Right atrium auricular region (tissue), 2 donors: Measurements from ENCODE around the gene IFNA2. TPM values are rescaled to one million over a fixed set of nuclear protein-coding genes. Genes with fewer than 3 reads are reported as not detected.
A peak's percentile ranks its signal among the peaks of the same experiment; 100 is the strongest.

Source experiments
- DNase-seq: peaks from one replicate; pipeline ENCODE4 v3.0.0-alpha.2; 2019; ENCODE audit warnings: low spot score
- H3K27ac ChIP-seq, 2 donors: fragments of 200-600 bp; sonication (generic); 1 replicate in 1 of 2; 2 replicates in 1 of 2; pipeline ENCODE4 v1.5.1; 2016 to 2019
- H3K27me3 ChIP-seq, 2 donors: fragments of 200-600 bp; sonication (generic); one replicate each; pipeline versions ENCODE4 v1.5.1 to v1.6.0; 2017 to 2019
- H3K36me3 ChIP-seq: fragments of 200-600 bp; sonication (generic); one replicate; pipeline ENCODE4 v1.5.1; 2016
- H3K4me1 ChIP-seq, 2 donors: fragments of 200-600 bp; sonication (generic); one replicate each; pipeline versions ENCODE4 v1.5.1 to v1.6.0; 2017 to 2019
- H3K4me3 ChIP-seq, 2 donors: fragments of 200-600 bp; sonication (generic); 1 replicate in 1 of 2; 2 replicates in 1 of 2; pipeline ENCODE4 v1.5.1; 2017 to 2019; ENCODE audit warnings: mild to moderate bottlenecking in 1 of 2, moderate library complexity in 1 of 2
- H3K9me3 ChIP-seq, 2 donors: fragments of 200-600 bp; sonication (generic); one replicate each; pipeline ENCODE4 v1.5.1; 2019
- CTCF ChIP-seq, 2 donors: fragments of 200-600 bp; sonication (generic); IDR thresholded peaks; one replicate each; pipeline ENCODE4 v1.5.1; 2019; ENCODE audit warnings: antibody characterized with exemption in 2 of 2
- total RNA-seq, 2 donors: library from RNA; depleted of rRNA; stranded (reverse); fragments of >200 nt; gene quantifications; one replicate each; pipeline ENCODE4 v1.1.0, GENCODE V29; 2016

The IFNA2 gene
- total RNA-seq, 2 donors from 2014 or later: not detected

- no peaks in the 10 kb centered on the region for H3K36me3 ChIP-seq
- peaks cover 0 to 29% of the 10 kb centered on the region in 2 donors for H3K4me1 ChIP-seq
- H3K27me3 ChIP-seq: no peaks in the 10 kb centered on the region
- no peaks in the 10 kb centered on the region for H3K9me3 ChIP-seq
- no peak for TF ChIP-seq CTCF (IDR thresholded peaks at IDR 0.05)
- no peak overlapping the region for H3K4me3 ChIP-seq
- no peak overlapping the region for H3K27ac ChIP-seq
- DNase-seq: no peak
Observed at GRCh38 chr9:21336457-21336856, 48.7 kb downstream of the IFNA2 start.

- H3K27me3 ChIP-seq: no peaks in the 10 kb centered on the region
- H3K27ac ChIP-seq: peak within 1 kb of the TSS; percentile 93 to 94
- H3K4me3 ChIP-seq: peak within 1 kb of the TSS; percentile 81 to 89
- TF ChIP-seq CTCF (IDR thresholded peaks at IDR 0.05): peak in 1 of 2 donors; percentile 32
- H3K36me3 ChIP-seq: no peaks in the 10 kb centered on the region
- peaks cover 0 to 44% of the 10 kb centered on the region in 2 donors for H3K4me1 ChIP-seq
- DNase-seq: peak; percentile 90
- H3K9me3 ChIP-seq: no peaks in the 10 kb centered on the region
Observed at GRCh38 chr9:21334701-21335632, 50.2 kb downstream of the IFNA2 start, which contains the start of gene KLHL9. Gene KLHL9, minus strand, starts transcription at chr9:21335404. Its CDS starts 545 bp downstream, at chr9:21334859.

Other genes starting within 250 kb of the IFNA2 start
- gene IFNW1, start 243.6 kb downstream of the IFNA2 start, total RNA-seq: not detected
- not detected for gene IFNA21, start 218.7 kb downstream of the IFNA2 start, total RNA-seq
- gene IFNA4, start 197.8 kb downstream of the IFNA2 start, total RNA-seq: not detected
- gene IFNA7, start 183.2 kb downstream of the IFNA2 start, total RNA-seq: not detected
- not detected for gene IFNA10, start 178.3 kb downstream of the IFNA2 start, total RNA-seq
- gene IFNA16, start 168.1 kb downstream of the IFNA2 start, total RNA-seq: not detected
- gene IFNA17, start 157.2 kb downstream of the IFNA2 start, total RNA-seq: not detected
- gene IFNA14, start 145.4 kb downstream of the IFNA2 start, total RNA-seq: not detected
- gene IFNA5, start 80.1 kb downstream of the IFNA2 start, total RNA-seq: not detected
- 10 to 100 TPM; 10.7 to 10.8 TPM for gene KLHL9, start 50.0 kb downstream of the IFNA2 start, total RNA-seq
- not detected for gene IFNA6, start 34.5 kb downstream of the IFNA2 start, total RNA-seq
- not detected for gene IFNA13, start 17.3 kb downstream of the IFNA2 start, total RNA-seq
- gene IFNA8, start 23.7 kb upstream of the IFNA2 start, total RNA-seq: not detected
- gene IFNA1, start 55.0 kb upstream of the IFNA2 start, total RNA-seq: not detected
- not detected for gene IFNE, start 96.9 kb upstream of the IFNA2 start, total RNA-seq